CD4-positive, alpha-beta T cell treated with Interleukin-1 beta for 1 hour (primary cell): ENCODE measurements around the gene PDLIM5.

Source experiments
- DNase-seq, 2 donors: peaks; one replicate each; pipeline ENCODE4 v3.0.0-alpha.2; 2020 to 2022

Gene PDLIM5

GRCh38 chr4:94430406-94430805 lies 21.3 kb upstream of the PDLIM5 start:
- no peak for DNase-seq

- no peak for DNase-seq
These were observed 20.4 kb upstream of the PDLIM5 start for GRCh38 chr4:94431388-94431787.

- no peak for DNase-seq
These were observed 17.2 kb upstream of the PDLIM5 start for GRCh38 chr4:94434505-94434904.

GRCh38 chr4:94435874-94436273 lies 15.9 kb upstream of the PDLIM5 start:
- DNase-seq: no peak

- no peak for DNase-seq
These were observed 15.2 kb upstream of the PDLIM5 start for GRCh38 chr4:94436512-94436911.

GRCh38 chr4:94439606-94440005 lies 12.1 kb upstream of the PDLIM5 start:
- DNase-seq: no peak

GRCh38 chr4:94441838-94442237 lies 9.9 kb upstream of the PDLIM5 start:
- no peak for DNase-seq

- DNase-seq: no peak
These were observed 9.5 kb upstream of the PDLIM5 start for GRCh38 chr4:94442251-94442650.

GRCh38 chr4:94446386-94446785 lies 5.4 kb upstream of the PDLIM5 start:
- DNase-seq: no peak

GRCh38 chr4:94447754-94448411 lies 3.9 kb upstream of the PDLIM5 start:
- DNase-seq: no peak

GRCh38 chr4:94448815-94449375 lies 2.8 kb upstream of the PDLIM5 start:
- DNase-seq: no peak

GRCh38 chr4:94451051-94451694 lies 569 bp upstream of the PDLIM5 start:
- peak in 1 of 2 donors; percentile 6 for DNase-seq

- DNase-seq: peak in 1 of 2 donors; percentile 14
These were observed 982 bp downstream of the PDLIM5 start for GRCh38 chr4:94452476-94453371.

- no peak for DNase-seq
These were observed 1.7 kb downstream of the PDLIM5 start for GRCh38 chr4:94453391-94453963.

GRCh38 chr4:94454405-94454804 lies 2.7 kb downstream of the PDLIM5 start:
- DNase-seq: no peak

GRCh38 chr4:94455081-94455480 lies 3.3 kb downstream of the PDLIM5 start:
- DNase-seq: no peak

GRCh38 chr4:94457692-94458106 lies 6.0 kb downstream of the PDLIM5 start:
- DNase-seq: no peak

GRCh38 chr4:94458682-94459081 lies 6.9 kb downstream of the PDLIM5 start:
- DNase-seq: no peak

GRCh38 chr4:94459462-94460161 lies 7.9 kb downstream of the PDLIM5 start:
- no peak for DNase-seq

GRCh38 chr4:94461506-94461905 lies 9.8 kb downstream of the PDLIM5 start:
- no peak for DNase-seq

GRCh38 chr4:94462572-94462971 lies 10.8 kb downstream of the PDLIM5 start:
- no peak for DNase-seq

- DNase-seq: no peak
These were observed 12.0 kb downstream of the PDLIM5 start for GRCh38 chr4:94463771-94464170.
